HCT116 (cell line): ENCODE measurements around the gene PLD4.

Experiments used
- CEBPB ChIP-seq: IDR thresholded peaks from 2 replicates; pipeline ENCODE4 v1.6.1; 2012; ENCODE audit warnings: low read depth
- EGR1 ChIP-seq: IDR thresholded peaks from 2 replicates; pipeline ENCODE4 v1.6.1; 2012; ENCODE audit warnings: low read depth
- JUND ChIP-seq: IDR thresholded peaks from 2 replicates; pipeline ENCODE4 v1.6.1; 2012
- POLR2A ChIP-seq: IDR thresholded peaks from 2 replicates; pipeline ENCODE4 v1.7.0; 2011; ENCODE audit warnings: borderline replicate concordance; ENCODE audit not compliant: insufficient read depth, insufficient read length; ENCODE audit errors: extremely low read depth
- POLR2AphosphoS5 ChIP-seq: IDR thresholded peaks from 2 replicates; pipeline ENCODE4 v1.6.1; 2011; ENCODE audit warnings: mild to moderate bottlenecking, low read depth, low read length, moderate library complexity
- RAD21 ChIP-seq: IDR thresholded peaks from 2 replicates; pipeline ENCODE4 v1.6.1; 2012; ENCODE audit warnings: low read depth, mild to moderate bottlenecking
- REST ChIP-seq: IDR thresholded peaks from 2 replicates; pipeline ENCODE4 v1.6.1; 2012; ENCODE audit warnings: low read depth
- SP1 ChIP-seq: IDR thresholded peaks from 2 replicates; pipeline ENCODE4 v1.6.1; 2012; ENCODE audit warnings: low read depth
- SRF ChIP-seq: IDR thresholded peaks from 2 replicates; pipeline ENCODE4 v1.6.1; 2012; ENCODE audit warnings: low read depth
- ZFX ChIP-seq: fragments of 450-650 bp; IDR thresholded peaks from 2 replicates; pipeline ENCODE4 v1.6.1; 2017
- ZNF274 ChIP-seq: fragments of 200-500 bp; sonication (Bioruptor generic); IDR thresholded peaks from 2 replicates; pipeline ENCODE4 v1.6.1; 2014; ENCODE audit warnings: mild to moderate bottlenecking, low read depth, low read length, inconsistent platforms
- TF ChIP-seq, protein P1 (sequence below), 3 experiments: fragments of 200-600 bp in 1 of 3; sonication (generic) in 1 of 3; IDR thresholded peaks in 2 of 3; conservative IDR thresholded peaks in 1 of 3; 2 replicates each; pipeline ENCODE4 v1.5.1; 2012 to 2017; ENCODE audit warnings: low read depth in 2 of 3, low read length in 2 of 3, antibody characterized with exemption in 1 of 3, borderline replicate concordance in 1 of 3, control low read depth in 1 of 3, mild to moderate bottlenecking in 1 of 3, mixed read lengths in 1 of 3, mixed run types in 1 of 3, moderate library complexity in 1 of 3; ENCODE audit not compliant: insufficient read depth in 1 of 3

GRCh38 chr14:104974665-104975390 is 50.1 kb downstream of the PLD4 start:
- TF ChIP-seq, protein P1, sequence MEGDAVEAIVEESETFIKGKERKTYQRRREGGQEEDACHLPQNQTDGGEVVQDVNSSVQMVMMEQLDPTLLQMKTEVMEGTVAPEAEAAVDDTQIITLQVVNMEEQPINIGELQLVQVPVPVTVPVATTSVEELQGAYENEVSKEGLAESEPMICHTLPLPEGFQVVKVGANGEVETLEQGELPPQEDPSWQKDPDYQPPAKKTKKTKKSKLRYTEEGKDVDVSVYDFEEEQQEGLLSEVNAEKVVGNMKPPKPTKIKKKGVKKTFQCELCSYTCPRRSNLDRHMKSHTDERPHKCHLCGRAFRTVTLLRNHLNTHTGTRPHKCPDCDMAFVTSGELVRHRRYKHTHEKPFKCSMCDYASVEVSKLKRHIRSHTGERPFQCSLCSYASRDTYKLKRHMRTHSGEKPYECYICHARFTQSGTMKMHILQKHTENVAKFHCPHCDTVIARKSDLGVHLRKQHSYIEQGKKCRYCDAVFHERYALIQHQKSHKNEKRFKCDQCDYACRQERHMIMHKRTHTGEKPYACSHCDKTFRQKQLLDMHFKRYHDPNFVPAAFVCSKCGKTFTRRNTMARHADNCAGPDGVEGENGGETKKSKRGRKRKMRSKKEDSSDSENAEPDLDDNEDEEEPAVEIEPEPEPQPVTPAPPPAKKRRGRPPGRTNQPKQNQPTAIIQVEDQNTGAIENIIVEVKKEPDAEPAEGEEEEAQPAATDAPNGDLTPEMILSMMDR (IDR thresholded peaks at IDR 0.05 in 2 of 3, conservative IDR thresholded peaks at IDR 0.05 in 1 of 3; ENCODE audit: borderline replicate concordance in 1 of 3, insufficient read depth in 1 of 3, low read depth in 2 of 3, low read length in 2 of 3) = no peak
- TF ChIP-seq POLR2AphosphoS5 = no peak
- no peak for TF ChIP-seq SP1
- no peak for TF ChIP-seq ZNF274
- no peak for TF ChIP-seq EGR1
- TF ChIP-seq RAD21 = no peak
- TF ChIP-seq SRF = no peak
- no peak for TF ChIP-seq CEBPB
- TF ChIP-seq POLR2A = no peak
- TF ChIP-seq JUND = no peak
- TF ChIP-seq ZFX = no peak
- TF ChIP-seq REST = no peak
